Loucy (cell line): ENCODE results near the gene ANTXR2.

Experiments
- H2AFZ ChIP-seq: fragments of 200-600 bp; sonication (generic); 2 replicates; pipeline ENCODE4 v1.6.0; 2016; ENCODE audit warnings: antibody characterized with exemption, mild to moderate bottlenecking, low read length, moderate library complexity
- H3F3A ChIP-seq: fragments of 200-600 bp; 2 replicates; pipeline ENCODE4 v1.6.0; 2016; ENCODE audit warnings: antibody characterized with exemption, low read depth, mild to moderate bottlenecking
- H3K27me3 ChIP-seq: fragments of 200-600 bp; sonication (generic); 2 replicates; pipeline ENCODE4 v1.6.1; 2014; ENCODE audit warnings: low read length, mild to moderate bottlenecking; ENCODE audit not compliant: insufficient read depth, poor library complexity, severe bottlenecking
- H3K36me3 ChIP-seq: fragments of 200-600 bp; sonication (generic); 2 replicates; pipeline ENCODE4 v1.6.1; 2016; ENCODE audit warnings: low read length; ENCODE audit not compliant: insufficient read depth
- H3K4me1 ChIP-seq: fragments of 200-600 bp; sonication (generic); 2 replicates; pipeline ENCODE4 v1.5.1; 2014; ENCODE audit warnings: low read length, mild to moderate bottlenecking; ENCODE audit not compliant: insufficient read depth, poor library complexity, severe bottlenecking
- H3K4me2 ChIP-seq: fragments of 200-600 bp; sonication (generic); 2 replicates; pipeline ENCODE4 v1.6.0; 2014; ENCODE audit warnings: antibody characterized with exemption, low read length, low read depth, mild to moderate bottlenecking; ENCODE audit not compliant: poor library complexity, severe bottlenecking
- H3K4me3 ChIP-seq: fragments of 200-600 bp; sonication (generic); 2 replicates; pipeline ENCODE4 v1.5.1; 2014; ENCODE audit warnings: low read length, mild to moderate bottlenecking, mixed read lengths; ENCODE audit not compliant: poor library complexity, severe bottlenecking
- H3K79me2 ChIP-seq: fragments of 200-600 bp; sonication (generic); 2 replicates; pipeline ENCODE4 v1.6.1; 2014; ENCODE audit warnings: low read length; ENCODE audit not compliant: insufficient read depth
- H3K9ac ChIP-seq: fragments of 200-600 bp; sonication (generic); 2 replicates; pipeline ENCODE4 v1.6.0; 2014; ENCODE audit warnings: mild to moderate bottlenecking, low read depth, low read length, moderate library complexity; ENCODE audit not compliant: poor library complexity, severe bottlenecking
- H3K9me2 ChIP-seq: fragments of 200-600 bp; sonication (generic); replicated peaks from 2 replicates; pipeline ENCODE4 v1.6.1; 2016; ENCODE audit warnings: low read depth, low read length, mixed read lengths
- H3K9me3 ChIP-seq: fragments of 200-600 bp; sonication (generic); 2 replicates; pipeline ENCODE4 v1.6.1; 2014; ENCODE audit warnings: mild to moderate bottlenecking, antibody characterized with exemption, low read length, low read depth; ENCODE audit not compliant: insufficient read depth
- H4K20me1 ChIP-seq: fragments of 200-600 bp; sonication (generic); 2 replicates; pipeline ENCODE4 v1.6.0; 2014; ENCODE audit warnings: antibody characterized with exemption, low read length, mild to moderate bottlenecking; ENCODE audit not compliant: insufficient read depth, poor library complexity, severe bottlenecking
- CTCF ChIP-seq: fragments of 200-600 bp; sonication (generic); conservative IDR thresholded peaks from 2 replicates; pipeline ENCODE4 v1.5.1; 2014; ENCODE audit warnings: mild to moderate bottlenecking, antibody characterized with exemption, low read length
- EZH2phosphoT487 ChIP-seq: fragments of 200-600 bp; IDR thresholded peaks from 2 replicates; pipeline ENCODE4 v1.6.1; 2018; ENCODE audit warnings: antibody characterized with exemption, mild to moderate bottlenecking, moderate library complexity, borderline replicate concordance

ANTXR2 gene

GRCh38 chr4:80033581-80033980, 39.4 kb downstream of the ANTXR2 start:
- H3K9ac ChIP-seq: no peak overlapping the region
- H3K27me3 ChIP-seq: no peaks in the 10 kb centered on the region
- H3K4me2 ChIP-seq: peak overlapping the region; percentile 3
- H3K36me3 ChIP-seq: peaks cover 62% of the 10 kb centered on the region
- peaks cover 87% of the 10 kb centered on the region for H3K4me1 ChIP-seq
- H2AFZ ChIP-seq: no peak overlapping the region
- H3K79me2 ChIP-seq: peaks cover 47% of the 10 kb centered on the region
- TF ChIP-seq EZH2phosphoT487 (no peak), CTCF (peak; percentile 49)
- H3K4me3 ChIP-seq: no peak overlapping the region
- no peaks in the 10 kb centered on the region for H3K9me2 ChIP-seq
- no peaks in the 10 kb centered on the region for H3K9me3 ChIP-seq
- peaks cover 7% of the 10 kb centered on the region for H3F3A ChIP-seq
- peaks cover 9% of the 10 kb centered on the region for H4K20me1 ChIP-seq

GRCh38 chr4:80029364-80029763, 43.7 kb downstream of the ANTXR2 start:
- peaks cover 56% of the 10 kb centered on the region for H3K4me1 ChIP-seq
- no peaks in the 10 kb centered on the region for H3F3A ChIP-seq
- H3K9ac ChIP-seq: no peak overlapping the region
- H3K9me2 ChIP-seq: no peaks in the 10 kb centered on the region
- H3K79me2 ChIP-seq: peaks cover 19% of the 10 kb centered on the region
- H3K9me3 ChIP-seq: no peaks in the 10 kb centered on the region
- H3K4me2 ChIP-seq: no peak overlapping the region
- H2AFZ ChIP-seq: no peak overlapping the region
- H3K36me3 ChIP-seq: peaks cover 95% of the 10 kb centered on the region
- H4K20me1 ChIP-seq: no peaks in the 10 kb centered on the region
- no peak for TF ChIP-seq CTCF
- no peak for TF ChIP-seq EZH2phosphoT487
- H3K27me3 ChIP-seq: no peaks in the 10 kb centered on the region
- H3K4me3 ChIP-seq: no peak overlapping the region

GRCh38 chr4:80027611-80028010, 45.4 kb downstream of the ANTXR2 start:
- Histone ChIP-seq H3K36me3 (peaks cover 95% of the 10 kb centered on the region), H3K79me2 (peaks cover 8% of the 10 kb centered on the region; the same call in 1 of the 2 replicates), H3F3A (no peaks in the 10 kb centered on the region), H3K9me3 (no peaks in the 10 kb centered on the region), H3K27me3 (no peaks in the 10 kb centered on the region), H3K9ac (no peak overlapping the region), H4K20me1 (no peaks in the 10 kb centered on the region), H3K4me1 (peaks cover 45% of the 10 kb centered on the region), H3K9me2 (no peaks in the 10 kb centered on the region), H3K4me3 (no peak overlapping the region), H2AFZ (no peak overlapping the region), H3K4me2 (no peak overlapping the region)
- no peak for TF ChIP-seq EZH2phosphoT487
- TF ChIP-seq CTCF: no peak
